A549 treated with AZD9567 at 1 μM for 4 hours (cell line): Measurements from ENCODE around the gene PLPP7. TPM values are rescaled to one million over a fixed set of nuclear protein-coding genes. Genes with fewer than 3 reads are reported as not detected.

Source experiments
- total RNA-seq: library from RNA; stranded (reverse); fragments of 200-300 nt; extraction: Qiagen RNA extraction; gene quantifications from 5 replicates; pipeline ENCODE4 v1.2.3, GENCODE V29; 2022; ENCODE audit not compliant: insufficient read depth

The PLPP7 gene
- total RNA-seq: 0.08 TPM in 1 of 5 replicates, not detected in the others

DNA sequence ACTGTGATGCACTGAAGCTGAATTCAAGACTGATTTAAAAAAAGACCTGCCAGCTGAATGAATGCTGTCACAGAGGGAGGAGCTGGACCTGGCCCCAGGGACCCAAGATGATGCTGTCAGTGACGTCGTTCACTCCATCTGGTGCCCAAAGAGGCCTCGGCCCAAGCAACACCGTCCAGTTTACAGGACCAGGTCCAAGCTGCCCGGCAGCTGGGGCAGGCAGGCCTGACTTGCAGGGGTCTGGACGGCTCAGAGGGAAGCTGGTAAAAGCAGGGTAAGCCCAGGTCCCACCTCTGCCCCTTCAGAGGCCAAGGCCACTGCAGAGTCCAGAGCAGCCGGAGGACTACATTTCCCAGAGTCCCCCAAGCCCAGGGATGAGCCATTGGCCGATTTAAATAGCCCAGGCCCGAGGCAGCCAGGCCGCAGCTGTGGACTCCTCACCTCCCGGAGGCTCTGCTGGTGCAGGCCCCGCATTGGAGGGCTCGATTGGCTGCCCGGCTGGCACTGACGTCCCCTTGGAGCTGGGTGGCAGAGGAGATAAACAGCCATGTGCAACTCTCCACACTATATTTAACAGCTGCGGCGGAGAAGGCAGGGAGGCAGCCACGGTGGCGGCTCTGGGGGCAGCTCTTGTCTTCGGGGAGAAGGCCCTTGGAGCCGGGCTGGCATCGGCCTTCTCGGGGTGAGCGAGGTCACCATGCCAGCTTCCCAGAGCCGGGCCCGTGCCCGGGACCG is at the start of gene PLPP7:
Gene PLPP7 (plus strand): TSS at position 423 of the 735 bp plus-strand sequence. CDS start 275 bp downstream, at position 698.

DNA sequence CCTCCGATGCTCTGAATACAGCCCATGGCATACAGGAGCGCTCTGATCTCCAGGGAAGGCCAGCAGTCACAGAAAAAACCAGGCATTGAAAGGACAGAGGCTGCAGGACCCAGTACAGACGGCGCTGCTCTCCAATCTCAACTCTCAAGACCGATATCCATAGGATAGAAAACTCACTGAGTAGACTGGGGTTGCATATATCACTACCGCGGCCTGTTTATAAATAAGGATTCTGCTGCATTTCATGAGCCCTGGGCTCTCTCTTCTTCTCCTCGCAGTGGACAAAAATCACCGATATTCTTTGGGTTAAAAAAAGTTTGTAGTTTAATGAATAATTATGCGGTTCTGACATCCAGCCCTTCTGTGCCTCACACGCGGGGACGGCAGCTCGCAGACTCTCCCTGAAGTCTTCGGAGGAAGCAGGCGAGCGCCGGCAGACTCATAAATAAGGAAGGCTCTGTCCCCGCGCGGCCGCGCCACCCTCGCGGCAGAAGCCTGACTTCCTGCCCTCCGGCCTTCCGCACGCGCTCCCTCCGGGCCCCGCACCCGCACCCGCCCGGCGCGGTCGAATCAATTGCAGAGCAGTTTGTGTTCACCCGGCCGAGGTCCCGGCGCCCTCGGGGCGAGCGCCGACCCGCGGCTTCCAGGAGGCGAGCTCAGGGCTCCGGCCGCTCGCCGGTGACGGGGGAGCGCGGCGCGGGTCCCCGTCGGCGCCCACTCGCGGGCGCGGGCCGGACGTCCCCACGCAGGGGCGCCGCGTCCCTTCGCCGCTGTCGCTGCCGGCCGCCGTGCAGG is 13.2 kb upstream of the PLPP7 start, which contains the start of gene FAM78A:
Gene FAM78A (minus strand): TSS at position 417 of the 795 bp plus-strand sequence. CDS start 331 bp downstream, at position 86.

Other genes with a start within 250 kb of the PLPP7 start
- 1.4 to 2.4 TPM (median 1.5 TPM) in 5 replicates for gene AIF1L, start 193.2 kb upstream of the PLPP7 start, total RNA-seq
- 22.2 to 45.2 TPM (median 22.9 TPM) in 5 replicates for gene NUP214, start 164.1 kb upstream of the PLPP7 start, total RNA-seq
- gene FAM78A, start 13.2 kb upstream of the PLPP7 start, total RNA-seq: 0.24 to 0.92 TPM (median 0.33 TPM) in 5 replicates
- 60.6 to 78.5 TPM (median 71.5 TPM) in 5 replicates for gene PRRC2B, start 104.4 kb downstream of the PLPP7 start, total RNA-seq
- 17.7 to 23.4 TPM (median 18.5 TPM) in 5 replicates for gene POMT1, start 213.2 kb downstream of the PLPP7 start, total RNA-seq
- 21.5 to 23.6 TPM (median 23.3 TPM) in 5 replicates for gene UCK1, start 241.5 kb downstream of the PLPP7 start, total RNA-seq